Natural killer cell (primary cell): Measurements from ENCODE around the gene DAB2IP. TPM values are rescaled to one million over a fixed set of nuclear protein-coding genes. Genes with fewer than 3 reads are reported as not detected.

ENCODE experiments used
- ATAC-seq, 3 donors: fragments of 150-1000 bp in 2 of 3; fragments of 200-7000 bp in 1 of 3; cut with Tn5 transposase; 1 replicate in 1 of 3; 2 replicates in 2 of 3; pipeline ENCODE4 v1.10.0; 2021; ENCODE audit warnings: mild to moderate bottlenecking in 2 of 3, moderate library complexity in 2 of 3
- DNase-seq, 2 donors: peaks; one replicate each; pipeline versions ENCODE4 v3.0.0 to v3.0.0-alpha.2; 2013 to 2021; ENCODE audit warnings: mixed read lengths in 1 of 2
- H3K27ac ChIP-seq: one replicate; pipeline ENCODE4 v1.5.1; 2013; ENCODE audit warnings: mild to moderate bottlenecking, low read length
- H3K27me3 ChIP-seq: one replicate; pipeline ENCODE4 v1.6.1; 2013; ENCODE audit warnings: low read length; ENCODE audit not compliant: control insufficient read depth, insufficient read depth
- H3K36me3 ChIP-seq: one replicate; pipeline ENCODE4 v1.6.1; 2013; ENCODE audit warnings: low read length; ENCODE audit not compliant: control insufficient read depth, insufficient read depth
- H3K4me1 ChIP-seq: one replicate; pipeline ENCODE4 v1.6.1; 2013; ENCODE audit warnings: low read length; ENCODE audit not compliant: control insufficient read depth, insufficient read depth
- H3K4me3 ChIP-seq: one replicate; pipeline ENCODE4 v1.5.1; 2013; ENCODE audit warnings: low read length
- H3K9me3 ChIP-seq: one replicate; pipeline ENCODE4 v1.6.1; 2013; ENCODE audit warnings: low read length; ENCODE audit not compliant: control insufficient read depth, insufficient read depth
- H3K27ac Mint-ChIP-seq, 2 donors: one replicate each; pipeline ENCODE4 v1.8.0; 2022; ENCODE audit warnings: mild to moderate bottlenecking in 2 of 2, mixed read lengths in 2 of 2, moderate library complexity in 1 of 2
- H3K27me3 Mint-ChIP-seq, 2 donors: one replicate each; pipeline ENCODE4 v1.8.0; 2022; ENCODE audit warnings: low read depth in 2 of 2, mixed read lengths in 2 of 2
- H3K36me3 Mint-ChIP-seq: one replicate; pipeline ENCODE4 v1.8.0; 2022; ENCODE audit warnings: mixed read lengths
- H3K4me1 Mint-ChIP-seq, 2 donors: one replicate each; pipeline ENCODE4 v1.8.0; 2022; ENCODE audit warnings: mixed read lengths in 2 of 2
- H3K4me3 Mint-ChIP-seq: one replicate; pipeline ENCODE4 v1.8.0; 2022; ENCODE audit warnings: mild to moderate bottlenecking, moderate library complexity, mixed read lengths
- H3K9me3 Mint-ChIP-seq, 2 donors: one replicate each; pipeline ENCODE4 v1.8.0; 2022; ENCODE audit warnings: mixed read lengths in 2 of 2
- CTCF ChIP-seq: fragments of 200-600 bp; IDR thresholded peaks from one replicate; pipeline ENCODE4 v1.8.0; 2022; ENCODE audit warnings: antibody characterized with exemption
- WGBS: methylation state at CpG from one replicate; pipeline ENCODE4 v1.1.7; 2013; ENCODE audit warnings: missing lambda C conversion rate; ENCODE audit not compliant: insufficient coverage; 5-methylcytosine and 5-hydroxymethylcytosine counted together
- intact Hi-C: fragments of 100-400 bp; cut with micrococcal nuclease; formaldehyde crosslinking; loops from one replicate; pipeline ENCODE4 v1.14.2; 2022
- total RNA-seq, 4 donors: library from RNA; stranded (reverse); fragments of 120-200 nt in 1 of 4; gene quantifications; one replicate each; pipeline versions ENCODE4 v1.2.3 to v1.2.4, GENCODE V29; 2013 to 2022

Gene DAB2IP
- total RNA-seq, 3 donors from 2014 or later (not counting 1 experiment from before 2014, with no cell fraction given): 0.19 to 2.5 TPM; not detected in 1

- Mint-ChIP-seq H3K4me3 (no peak overlapping the region), H3K27me3 (no peaks in the 10 kb centered on the region), H3K36me3 (no peaks in the 10 kb centered on the region), H3K4me1 (no peaks in the 10 kb centered on the region), H3K27ac (no peak overlapping the region), H3K9me3 (no peaks in the 10 kb centered on the region)
- H3K9me3 ChIP-seq: no peaks in the 10 kb centered on the region
- H3K36me3 ChIP-seq: no peaks in the 10 kb centered on the region
- TF ChIP-seq CTCF: no peak
- ATAC-seq (no peak), DNase-seq (no peak)
- intact Hi-C loops: no loop called here
- no peaks in the 10 kb centered on the region for H3K4me1 ChIP-seq
- H3K4me3 ChIP-seq: no peak overlapping the region
- 92% methylated on average over 6 of the region's 6 CpGs for WGBS
- no peak overlapping the region for H3K27ac ChIP-seq
- H3K27me3 ChIP-seq: no peaks in the 10 kb centered on the region
Observed at GRCh38 chr9:121714075-121714705, 62.8 kb downstream of the DAB2IP start.

- no peak for ATAC-seq
- DNase-seq: no peak
- Histone ChIP-seq H3K4me1 (no peaks in the 10 kb centered on the region), H3K36me3 (no peaks in the 10 kb centered on the region), H3K4me3 (no peak overlapping the region), H3K9me3 (no peaks in the 10 kb centered on the region), H3K27me3 (no peaks in the 10 kb centered on the region), H3K27ac (no peak overlapping the region)
- no peak for TF ChIP-seq CTCF
- H3K4me3 Mint-ChIP-seq: no peak overlapping the region
- no peaks in the 10 kb centered on the region for H3K27me3 Mint-ChIP-seq
- no peaks in the 10 kb centered on the region for H3K4me1 Mint-ChIP-seq
- WGBS: 91% methylated on average over 5 of the region's 5 CpGs
- intact Hi-C loops: no loop called here
- no peaks in the 10 kb centered on the region for H3K9me3 Mint-ChIP-seq
- no peak overlapping the region for H3K27ac Mint-ChIP-seq
- H3K36me3 Mint-ChIP-seq: no peaks in the 10 kb centered on the region
Observed at GRCh38 chr9:121714873-121715272, 63.4 kb downstream of the DAB2IP start.

GRCh38 chr9:121717141-121717991 lies 65.9 kb downstream of the DAB2IP start:
- H3K27me3 ChIP-seq: no peaks in the 10 kb centered on the region
- 87% methylated on average over 19 of the region's 19 CpGs for WGBS
- no peak for ATAC-seq
- H3K4me1 Mint-ChIP-seq: no peaks in the 10 kb centered on the region
- no peak overlapping the region for H3K27ac Mint-ChIP-seq
- no peak overlapping the region for H3K4me3 Mint-ChIP-seq
- intact Hi-C loops: no loop called here
- no peaks in the 10 kb centered on the region for H3K36me3 Mint-ChIP-seq
- no peak overlapping the region for H3K27ac ChIP-seq
- TF ChIP-seq CTCF: no peak
- H3K9me3 ChIP-seq: no peaks in the 10 kb centered on the region
- no peaks in the 10 kb centered on the region for H3K27me3 Mint-ChIP-seq
- no peak overlapping the region for H3K4me3 ChIP-seq
- no peaks in the 10 kb centered on the region for H3K9me3 Mint-ChIP-seq
- no peaks in the 10 kb centered on the region for H3K4me1 ChIP-seq
- DNase-seq: no peak
- no peaks in the 10 kb centered on the region for H3K36me3 ChIP-seq
